Esophagus squamous epithelium (tissue), 5 donors: ENCODE data around the gene CLSTN1. TPM values are rescaled to one million over a fixed set of nuclear protein-coding genes. Genes with fewer than 3 reads are reported as not detected.

Experiments
- DNase-seq: peaks from one replicate; lab custom pipeline; 2025; lab: John Stamatoyannopoulos, UW
- H3K27ac ChIP-seq, 4 donors: fragments of 200-600 bp; sonication (generic); one replicate each; pipeline ENCODE4 v1.5.1; 2016 to 2019; ENCODE audit warnings: mild to moderate bottlenecking in 1 of 4
- H3K27me3 ChIP-seq, 4 donors: fragments of 200-600 bp; sonication (generic); 1 replicate in 3 of 4; 2 replicates in 1 of 4; pipeline versions ENCODE4 v1.5.1 to v1.6.0; 2017 to 2021; ENCODE audit warnings: antibody characterized with exemption in 1 of 4
- H3K36me3 ChIP-seq, 3 donors: fragments of 200-600 bp; sonication (generic); one replicate each; pipeline ENCODE4 v1.5.1; 2016 to 2019
- H3K4me1 ChIP-seq, 3 donors: fragments of 200-600 bp; sonication (generic); one replicate each; pipeline ENCODE4 v1.5.1; 2017 to 2019
- H3K4me3 ChIP-seq, 4 donors: fragments of 200-600 bp; sonication (generic); 1 replicate in 3 of 4; 2 replicates in 1 of 4; pipeline ENCODE4 v1.5.1; 2016 to 2019; ENCODE audit warnings: mild to moderate bottlenecking in 2 of 4, moderate library complexity in 1 of 4
- H3K9me3 ChIP-seq, 3 donors: fragments of 200-600 bp; sonication (generic); one replicate each; pipeline ENCODE4 v1.5.1; 2016 to 2019
- CTCF ChIP-seq, 6 experiments: fragments of 450-650 bp in 4 of 6; fragments of 200-600 bp in 2 of 6; sonication (generic) in 2 of 6; IDR thresholded peaks; one replicate each; pipeline ENCODE4 v1.5.1; 2016 to 2019; ENCODE audit warnings: antibody characterized with exemption in 6 of 6, mild to moderate bottlenecking in 4 of 6, moderate library complexity in 4 of 6
- POLR2A ChIP-seq, 4 donors: fragments of 450-650 bp; IDR thresholded peaks; one replicate each; pipeline ENCODE4 v1.6.1; 2017; ENCODE audit warnings: antibody characterized with exemption in 4 of 4, mild to moderate bottlenecking in 4 of 4, moderate library complexity in 3 of 4
- WGBS, 2 donors: methylation state at CpG; one replicate each; pipeline ENCODE4 v1.1.5; 2018; 5-methylcytosine and 5-hydroxymethylcytosine counted together
- intact Hi-C: fragments of 100-400 bp; cut with DNase I; formaldehyde crosslinking; loops from one replicate; pipeline ENCODE4 v1.15.0; 2022
- total RNA-seq, 4 donors: library from RNA; depleted of rRNA; stranded (reverse); fragments of >200 nt; gene quantifications; one replicate each; pipeline ENCODE4 v1.1.0, GENCODE V29; 2016
- donor health status: DM: yes; HTN: yes; CAD: no.

CLSTN1 gene
- total RNA-seq, 4 donors from 2014 or later = 57.3 to 68.4 (median 65.3) TPM

- no peaks in the 10 kb centered on the region for H3K9me3 ChIP-seq
- peak overlapping the region in 2 of 4 donors; percentile 71 to 99 for H3K4me3 ChIP-seq
- peaks cover 34 to 66% (median 38%) of the 10 kb centered on the region in 3 donors for H3K4me1 ChIP-seq
- H3K27me3 ChIP-seq = no peaks in the 10 kb centered on the region
- H3K27ac ChIP-seq = peak overlapping the region; percentile 89 to 96 (median 96)
- DNase-seq = no peak
- intact Hi-C loops = no loop called here
- TF ChIP-seq CTCF (IDR thresholded peaks at IDR 0.05) (peak in 1 of 6 experiments; percentile 12), POLR2A (IDR thresholded peaks at IDR 0.05) (no peak)
- no peaks in the 10 kb centered on the region for H3K36me3 ChIP-seq
- WGBS, 2 donors = 9 to 19% methylated on average over 16 to 17 of the region's 17 CpGs
Measured at GRCh38 chr1:9825093-9826074, 1.6 kb upstream of the CLSTN1 start.

- 7 to 24% methylated on average over 3 to 6 of the region's 12 CpGs for WGBS, 2 donors
- H3K4me3 ChIP-seq = peak overlapping the region; percentile 68 to 99 (median 84)
- peak overlapping the region; percentile 89 to 96 (median 96) for H3K27ac ChIP-seq
- no peak for TF ChIP-seq CTCF (IDR thresholded peaks at IDR 0.05)
- no peak for TF ChIP-seq POLR2A (IDR thresholded peaks at IDR 0.05)
- H3K36me3 ChIP-seq = no peaks in the 10 kb centered on the region
- DNase-seq = no peak
- intact Hi-C loops = no loop called here
- peaks cover 34 to 70% (median 45%) of the 10 kb centered on the region in 3 donors for H3K4me1 ChIP-seq
- no peaks in the 10 kb centered on the region for H3K27me3 ChIP-seq
- no peaks in the 10 kb centered on the region for H3K9me3 ChIP-seq
Measured at GRCh38 chr1:9824702-9825089, 931 bp upstream of the CLSTN1 start.

- H3K4me3 ChIP-seq = peak overlapping the region; percentile 68 to 99 (median 84)
- peak overlapping the region; percentile 89 to 96 (median 96) for H3K27ac ChIP-seq
- H3K27me3 ChIP-seq = no peaks in the 10 kb centered on the region
- peaks cover 34 to 74% (median 48%) of the 10 kb centered on the region in 3 donors for H3K4me1 ChIP-seq
- WGBS, 2 donors = no CpG with 5 or more reads among the region's 40 CpGs
- DNase-seq = no peak
- H3K36me3 ChIP-seq = no peaks in the 10 kb centered on the region
- intact Hi-C loops = no loop called here
- TF ChIP-seq CTCF (IDR thresholded peaks at IDR 0.05) (no peak), POLR2A (IDR thresholded peaks at IDR 0.05) (peak in 2 of 4 donors; percentile 27 to 70)
- H3K9me3 ChIP-seq = no peaks in the 10 kb centered on the region
Measured at GRCh38 chr1:9823693-9823942, 147 bp downstream of the CLSTN1 start.

GRCh38 chr1:9822897-9823692 is 670 bp downstream of the CLSTN1 start:
- Histone ChIP-seq H3K4me1 (peaks cover 34 to 74% (median 48%) of the 10 kb centered on the region in 3 donors), H3K9me3 (no peaks in the 10 kb centered on the region), H3K36me3 (no peaks in the 10 kb centered on the region), H3K27ac (peak overlapping the region; percentile 89 to 96 (median 96)), H3K27me3 (no peaks in the 10 kb centered on the region), H3K4me3 (peak overlapping the region; percentile 68 to 99 (median 84))
- intact Hi-C loops = no loop called here
- TF ChIP-seq POLR2A (IDR thresholded peaks at IDR 0.05) (peak in 1 of 4 donors; percentile 28), CTCF (IDR thresholded peaks at IDR 0.05) (no peak)
- 0 to 1% methylated on average over 19 to 33 of the region's 71 CpGs for WGBS, 2 donors
- no peak for DNase-seq
